ENCODE results near the gene EBI3. TPM values are rescaled to one million over a fixed set of nuclear protein-coding genes. Genes with fewer than 3 reads are reported as not detected.
A peak's percentile ranks its signal among the peaks of the same experiment; 100 is the strongest.
"Not testable (repeated sequence)": the region's sequence is repeated elsewhere in the genome, so short reads cannot be mapped to it uniquely, and the experiment has no call there.

Gene EBI3
- total and polyA plus RNA-seq, 4 experiments from 2014 or later: 0.26 TPM; not detected in 3

DNA sequence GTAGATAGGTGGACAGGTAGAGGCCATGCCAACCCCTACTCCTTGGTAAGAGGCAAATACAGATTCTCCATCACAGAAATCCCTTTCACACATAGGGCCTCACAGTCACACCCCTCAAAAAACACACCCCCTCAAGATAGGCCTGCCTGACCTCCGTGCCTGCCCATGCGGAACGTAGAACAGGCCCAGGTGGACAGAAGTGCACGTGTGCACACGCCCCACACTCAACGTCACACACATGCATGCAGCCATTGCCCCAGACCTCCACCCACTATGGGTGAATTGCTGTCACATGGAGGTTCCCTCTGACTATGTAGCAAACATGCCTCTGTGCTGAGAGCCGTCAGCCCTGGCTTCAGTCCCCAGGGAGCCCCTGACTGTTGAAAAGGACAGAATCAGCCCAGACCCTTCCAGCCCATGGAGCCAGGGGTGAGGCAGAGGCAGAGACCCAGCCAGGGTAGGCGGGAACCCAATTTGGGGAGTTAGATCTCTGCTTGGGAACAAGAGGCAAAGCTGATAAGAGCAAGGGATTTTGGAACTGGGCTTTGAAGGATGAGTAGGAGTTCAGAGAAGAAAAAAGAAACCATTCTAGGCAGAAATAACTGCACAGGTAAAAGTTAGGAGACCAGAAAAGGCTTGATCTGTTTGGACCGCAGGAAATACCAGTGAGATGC is 43.8 kb upstream of the EBI3 start:
- CTCF ChIA-PET (ENCODE audit: partially characterized antibody): no interaction called here

GRCh38 chr19:4186087-4186993 is 43.0 kb upstream of the EBI3 start:
- intact Hi-C loops (cut with micrococcal nuclease): loop anchor here (1.0 to 10.0 kb wide), 2 partner anchors 82 to 200 kb away; no protein-coding TSS in a partner anchor
- Mint-ChIP-seq H3K36me3 (peaks cover 0 to 7% of the 10 kb centered on the region in 2 donors), H3K4me3 (peak overlapping the region in 1 of 8 donors; percentile 32), H3K4me1 (peaks cover 12 to 19% (median 17%) of the 10 kb centered on the region in 4 donors), H3K27me3 (peaks cover 0 to 3% of the 10 kb centered on the region in 2 donors), H3K27ac (peak overlapping the region in 4 of 7 donors; percentile 11 to 72 (median 40)), H3K9me3 (peaks cover 0 to 6% (median 0%) of the 10 kb centered on the region in 8 donors)
- ChIA-PET CTCF (ENCODE audit: partially characterized antibody) (no interaction called here), POLR2A (ENCODE audit: partially characterized antibody) (interaction anchor here (1.0 to 1.4 kb wide), 3 partner anchors 199 to 424 kb away, joined by 3 to 5 read pairs (median 4); partner anchors contain the start of genes EEF2 and MRPL54)
- peak; percentile 61 to 69 (median 67) for DNase-seq
- Histone ChIP-seq H3K27me3 (ENCODE audit: insufficient read depth, low read length) (no peaks in the 10 kb centered on the region), H3K27ac (ENCODE audit: low read depth, low read length) (no peak overlapping the region), H3K4me1 (ENCODE audit: insufficient read depth, low read length) (peaks cover 14% of the 10 kb centered on the region), H3K36me3 (ENCODE audit: insufficient read depth, low read length) (no peaks in the 10 kb centered on the region), H3K4me3 (ENCODE audit: low read length in 2 of 2) (no peak overlapping the region), H3K9me3 (ENCODE audit: control insufficient read depth in 1 of 2, low read length in 2 of 2) (no peaks in the 10 kb centered on the region)

More for the DNA sequence above, 43.8 kb upstream of the EBI3 start:
- peaks cover 22% of the 10 kb centered on the region for H3K4me1 ChIP-seq (ENCODE audit: insufficient read depth, low read length)
- H3K27me3 ChIP-seq (ENCODE audit: insufficient read depth, low read length): no peaks in the 10 kb centered on the region
- peak overlapping the region in 1 of 8 donors; percentile 32 for H3K4me3 Mint-ChIP-seq
- H3K4me1 Mint-ChIP-seq: peaks cover 18 to 27% (median 22%) of the 10 kb centered on the region in 4 donors
- peaks cover 0 to 7% of the 10 kb centered on the region in 2 donors for H3K36me3 Mint-ChIP-seq
- intact Hi-C loops (cut with micrococcal nuclease): loop anchor here (1.0 to 10.0 kb wide), 2 partner anchors 81 to 199 kb away; no protein-coding TSS in a partner anchor
- peaks cover 0 to 6% (median 0%) of the 10 kb centered on the region in 8 donors for H3K9me3 Mint-ChIP-seq
- POLR2A ChIA-PET (ENCODE audit: partially characterized antibody): interaction anchor here (1.0 kb wide), 1 partner anchor 423 kb away, joined by 3 read pairs; the partner anchor contains the start of gene MRPL54
- H3K27me3 Mint-ChIP-seq: peaks cover 0 to 3% of the 10 kb centered on the region in 2 donors
- peak overlapping the region in 3 of 7 donors; percentile 11 to 67 (median 65) for H3K27ac Mint-ChIP-seq
- no peak for DNase-seq
- no peak overlapping the region for H3K4me3 ChIP-seq (ENCODE audit: low read length in 2 of 2)
- H3K36me3 ChIP-seq (ENCODE audit: insufficient read depth, low read length): no peaks in the 10 kb centered on the region
- no peaks in the 10 kb centered on the region for H3K9me3 ChIP-seq (ENCODE audit: control insufficient read depth in 1 of 2, low read length in 2 of 2)
- no peak overlapping the region for H3K27ac ChIP-seq (ENCODE audit: low read depth, low read length)

- H3K27me3 ChIP-seq (ENCODE audit: insufficient read depth, low read length): no peaks in the 10 kb centered on the region
- Mint-ChIP-seq H3K4me1 (peaks cover 3 to 11% (median 9%) of the 10 kb centered on the region in 4 donors), H3K9me3 (peaks cover 0 to 2% (median 0%) of the 10 kb centered on the region in 8 donors), H3K4me3 (no peak overlapping the region), H3K36me3 (peaks cover 0 to 2% of the 10 kb centered on the region in 2 donors), H3K27ac (no peak overlapping the region), H3K27me3 (no peaks in the 10 kb centered on the region)
- intact Hi-C loops (cut with micrococcal nuclease): loop anchor here (10.0 kb wide), 1 partner anchor 83 kb away; no protein-coding TSS in a partner anchor
- POLR2A ChIA-PET (ENCODE audit: partially characterized antibody): interaction anchor here (1.4 kb wide), 1 partner anchor 200 kb away, joined by 4 read pairs; no protein-coding TSS in a partner anchor
- peaks cover 6% of the 10 kb centered on the region for H3K4me1 ChIP-seq (ENCODE audit: insufficient read depth, low read length)
- H3K9me3 ChIP-seq (ENCODE audit: control insufficient read depth in 1 of 2, low read length in 2 of 2): no peaks in the 10 kb centered on the region
- no peak overlapping the region for H3K4me3 ChIP-seq (ENCODE audit: low read length in 2 of 2)
- DNase-seq: no peak
- no peaks in the 10 kb centered on the region for H3K36me3 ChIP-seq (ENCODE audit: insufficient read depth, low read length)
- CTCF ChIA-PET (ENCODE audit: partially characterized antibody): interaction anchor here (1.4 to 1.6 kb wide), 2 partner anchors 15 to 200 kb away, joined by 4 to 5 read pairs; no protein-coding TSS in a partner anchor
- H3K27ac ChIP-seq (ENCODE audit: low read depth, low read length): no peak overlapping the region
Observed at GRCh38 chr19:4187313-4188122, 41.8 kb upstream of the EBI3 start.

DNA sequence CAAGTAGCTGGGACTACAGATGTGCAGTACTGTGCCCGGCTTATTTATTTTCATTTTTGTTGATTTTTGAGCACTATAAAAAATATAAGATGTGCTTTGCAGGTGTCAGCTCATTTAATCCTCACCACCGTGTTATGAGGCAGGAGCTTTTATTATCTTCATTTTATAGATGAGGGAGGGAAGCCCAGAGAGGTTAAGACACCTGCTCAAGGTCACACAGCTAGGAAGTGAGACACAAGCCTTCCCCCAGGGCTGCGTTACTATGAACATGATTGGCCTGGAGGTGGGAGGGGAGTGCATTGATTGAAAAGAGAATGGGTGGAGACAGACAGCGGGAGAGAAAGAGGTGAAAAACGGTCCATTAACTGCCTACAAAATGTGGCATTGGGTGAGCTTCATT is 39.7 kb upstream of the EBI3 start:
- H3K4me3 Mint-ChIP-seq: no peak overlapping the region
- no peak for DNase-seq
- Histone ChIP-seq H3K9me3 (ENCODE audit: control insufficient read depth in 1 of 2, low read length in 2 of 2) (no peaks in the 10 kb centered on the region), H3K36me3 (ENCODE audit: insufficient read depth, low read length) (no peaks in the 10 kb centered on the region), H3K27ac (ENCODE audit: low read depth, low read length) (no peak overlapping the region), H3K4me1 (ENCODE audit: insufficient read depth, low read length) (no peaks in the 10 kb centered on the region), H3K27me3 (ENCODE audit: insufficient read depth, low read length) (no peaks in the 10 kb centered on the region), H3K4me3 (ENCODE audit: low read length in 2 of 2) (no peak overlapping the region)
- no peak overlapping the region for H3K27ac Mint-ChIP-seq
- POLR2A ChIA-PET (ENCODE audit: partially characterized antibody): interaction anchor here (0.6 kb wide), 1 partner anchor 1151 kb away, joined by 3 read pairs; no protein-coding TSS in a partner anchor
- no peaks in the 10 kb centered on the region for H3K36me3 Mint-ChIP-seq
- peaks cover 7 to 9% of the 10 kb centered on the region in 2 donors for H3K27me3 Mint-ChIP-seq
- H3K4me1 Mint-ChIP-seq: peaks cover 0 to 6% (median 2%) of the 10 kb centered on the region in 4 donors
- CTCF ChIA-PET (ENCODE audit: partially characterized antibody): interaction anchor here (0.6 to 1.4 kb wide), 2 partner anchors 13 to 27 kb away, joined by 3 to 4 read pairs; no protein-coding TSS in a partner anchor
- no peaks in the 10 kb centered on the region for H3K9me3 Mint-ChIP-seq
- intact Hi-C loops (cut with micrococcal nuclease): loop anchor here (10.0 kb wide), 1 partner anchor 85 kb away; no protein-coding TSS in a partner anchor

GRCh38 chr19:4192537-4192936 is 36.8 kb upstream of the EBI3 start:
- H3K27me3 ChIP-seq (ENCODE audit: insufficient read depth, low read length); H3K27ac Mint-ChIP-seq; POLR2A ChIA-PET (ENCODE audit: partially characterized antibody); H3K4me3 Mint-ChIP-seq; H3K9me3 ChIP-seq (ENCODE audit: control insufficient read depth in 1 of 2, low read length in 2 of 2); H3K27ac ChIP-seq (ENCODE audit: low read depth, low read length); H3K36me3 ChIP-seq (ENCODE audit: insufficient read depth, low read length); intact Hi-C loops (cut with micrococcal nuclease); H3K36me3 Mint-ChIP-seq; H3K4me1 ChIP-seq (ENCODE audit: insufficient read depth, low read length); H3K4me3 ChIP-seq (ENCODE audit: low read length in 2 of 2); DNase-seq; H3K4me1 Mint-ChIP-seq; H3K9me3 Mint-ChIP-seq: not testable (repeated sequence)
- peaks cover 13 to 26% of the 10 kb centered on the region in 2 donors for H3K27me3 Mint-ChIP-seq
- CTCF ChIA-PET (ENCODE audit: partially characterized antibody): interaction anchor here (0.6 to 1.1 kb wide), 2 partner anchors 9 to 35 kb away, joined by 3 read pairs; no protein-coding TSS in a partner anchor

DNA sequence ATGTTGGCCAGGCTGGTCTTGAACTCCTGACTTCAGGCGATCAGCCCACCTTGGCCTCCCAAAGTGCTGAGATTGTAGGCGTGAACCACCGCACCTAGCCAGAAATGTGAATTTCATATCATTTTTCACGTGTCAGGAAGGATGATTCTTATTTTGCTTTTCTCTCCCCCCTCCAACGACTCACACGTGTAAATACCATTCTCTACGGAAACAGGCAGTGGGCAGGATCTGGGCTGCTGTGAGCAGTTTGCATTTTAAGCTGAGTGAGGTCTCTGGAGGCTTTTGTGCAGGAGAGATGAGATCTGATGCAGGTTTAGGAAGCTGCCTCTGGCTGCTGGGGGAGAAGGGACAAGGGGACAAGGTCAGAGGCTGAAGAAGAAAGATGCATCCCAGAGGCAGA is 35.0 kb upstream of the EBI3 start:
- intact Hi-C loops (cut with micrococcal nuclease): no loop called here
- Mint-ChIP-seq H3K9me3 (peaks cover 0 to 15% (median 2%) of the 10 kb centered on the region in 8 donors), H3K27ac (no peak overlapping the region), H3K27me3 (peaks cover 20 to 36% of the 10 kb centered on the region in 2 donors), H3K4me3 (no peak overlapping the region), H3K36me3 (peaks cover 0 to 9% of the 10 kb centered on the region in 2 donors), H3K4me1 (peaks cover 7 to 16% (median 11%) of the 10 kb centered on the region in 4 donors)
- Histone ChIP-seq H3K36me3 (ENCODE audit: insufficient read depth, low read length) (no peaks in the 10 kb centered on the region), H3K27me3 (ENCODE audit: insufficient read depth, low read length) (peaks cover 18% of the 10 kb centered on the region), H3K9me3 (ENCODE audit: control insufficient read depth in 1 of 2, low read length in 2 of 2) (no peaks in the 10 kb centered on the region), H3K4me3 (ENCODE audit: low read length in 2 of 2) (no peak overlapping the region), H3K27ac (ENCODE audit: low read depth, low read length) (no peak overlapping the region), H3K4me1 (ENCODE audit: insufficient read depth, low read length) (no peaks in the 10 kb centered on the region)
- POLR2A ChIA-PET (ENCODE audit: partially characterized antibody): no interaction called here
- CTCF ChIA-PET (ENCODE audit: partially characterized antibody): no interaction called here
- DNase-seq: no peak
